BJ (cell line): Measurements from ENCODE around the gene NPTX1. TPM values are rescaled to one million over a fixed set of nuclear protein-coding genes. Genes with fewer than 3 reads are reported as not detected.

Experiments
- CTCF ChIA-PET: fragments of 350-600 bp; formaldehyde crosslinking; extraction: SDS; loops from one replicate; lab custom pipeline; 2021; ENCODE audit warnings: antibody characterized with exemption, inconsistent platforms; lab: Yijun Ruan, JAX
- POLR2A ChIA-PET: fragments of 300-600 bp; sonication (Branson Sonifier 250); formaldehyde crosslinking; extraction: SDS; loops from one replicate; lab custom pipeline; 2021; ENCODE audit warnings: antibody characterized with exemption; lab: Charles Lee
- DNase-seq: peaks from one replicate; pipeline ENCODE4 v3.0.0-alpha.2; 2011; ENCODE audit warnings: low read depth
- H3K27me3 ChIP-seq: 2 replicates; pipeline ENCODE4 v1.6.0; 2011; ENCODE audit warnings: low read length; ENCODE audit not compliant: control insufficient read depth, insufficient read depth
- H3K36me3 ChIP-seq: 2 replicates; pipeline ENCODE4 v1.5.1; 2011; ENCODE audit warnings: low read length; ENCODE audit not compliant: control insufficient read depth, insufficient read depth
- H3K4me3 ChIP-seq: 2 replicates; pipeline ENCODE4 v1.5.1; 2011; ENCODE audit warnings: low read depth, mild to moderate bottlenecking, control low read depth, low read length
- CTCF ChIP-seq: IDR thresholded peaks from 2 replicates; pipeline ENCODE4 v1.5.1; 2011; ENCODE audit warnings: low read depth, mild to moderate bottlenecking, control low read depth, inconsistent platforms, low read length, moderate library complexity; ENCODE audit not compliant: insufficient read depth
- polyA plus RNA-seq: library from polyadenylated mRNA; depleted of rRNA; stranded (reverse); fragments of >200 nt; gene quantifications from 2 replicates; pipeline ENCODE4 v1.2.3, GENCODE V29; 2011

The NPTX1 gene
- polyA plus RNA-seq, 1 experiment, result 0.43 TPM

GRCh38 chr17:80458016-80458415 is 18.4 kb downstream of the NPTX1 start:
- CTCF ChIA-PET, result no interaction called here
- no peaks in the 10 kb centered on the region for H3K36me3 ChIP-seq
- H3K4me3 ChIP-seq, result no peak overlapping the region
- no peak for DNase-seq
- POLR2A ChIA-PET, result no interaction called here
- peaks cover 7% of the 10 kb centered on the region; the same call in 1 of the 2 replicates for H3K27me3 ChIP-seq
- no peak for TF ChIP-seq CTCF

GRCh38 chr17:80457236-80457856 is 19.1 kb downstream of the NPTX1 start:
- CTCF ChIA-PET, result interaction anchor here (1.1 kb wide), 1 partner anchor 66 kb away, joined by 3 read pairs; no protein-coding TSS in a partner anchor
- POLR2A ChIA-PET, result no interaction called here

GRCh38 chr17:80456465-80457235 is 19.8 kb downstream of the NPTX1 start:
- DNase-seq, result no peak
- ChIA-PET POLR2A (no interaction called here), CTCF (interaction anchor here (1.1 kb wide), 1 partner anchor 66 kb away, joined by 3 read pairs; no protein-coding TSS in a partner anchor)
- H3K4me3 ChIP-seq, result no peak overlapping the region
- no peak for TF ChIP-seq CTCF
- no peaks in the 10 kb centered on the region for H3K36me3 ChIP-seq
- peaks cover 4% of the 10 kb centered on the region; the same call in 1 of the 2 replicates for H3K27me3 ChIP-seq

More at GRCh38 chr17:80457236-80457856, 19.1 kb downstream of the NPTX1 start:
- H3K27me3 ChIP-seq, result peaks cover 7% of the 10 kb centered on the region; the same call in 1 of the 2 replicates
- H3K4me3 ChIP-seq, result no peak overlapping the region
- H3K36me3 ChIP-seq, result no peaks in the 10 kb centered on the region
- TF ChIP-seq CTCF, result no peak
- DNase-seq, result no peak

- no peak for TF ChIP-seq CTCF
- ChIA-PET POLR2A (no interaction called here), CTCF (interaction anchor here (1.3 kb wide), 1 partner anchor 8 kb away, joined by 3 read pairs; no protein-coding TSS in a partner anchor)
- Histone ChIP-seq H3K36me3 (no peaks in the 10 kb centered on the region), H3K27me3 (peaks cover 4% of the 10 kb centered on the region; the same call in 1 of the 2 replicates), H3K4me3 (no peak overlapping the region)
- no peak for DNase-seq
These were observed 20.6 kb downstream of the NPTX1 start for GRCh38 chr17:80455784-80456183.

GRCh38 chr17:80455336-80455710 is 21.1 kb downstream of the NPTX1 start:
- H3K27me3 ChIP-seq, result peaks cover 2% of the 10 kb centered on the region; the same call in 1 of the 2 replicates
- H3K36me3 ChIP-seq, result no peaks in the 10 kb centered on the region
- peak overlapping the region; percentile 62 for H3K4me3 ChIP-seq
- POLR2A ChIA-PET, result no interaction called here
- TF ChIP-seq CTCF, result no peak
- DNase-seq, result no peak
- CTCF ChIA-PET, result interaction anchor here (0.8 to 1.3 kb wide), 3 partner anchors 9 to 527 kb away, joined by 3 to 5 read pairs (median 3); no protein-coding TSS in a partner anchor
